GM23338 (cell line): Measurements from ENCODE around the gene WDR33. TPM values are rescaled to one million over a fixed set of nuclear protein-coding genes. Genes with fewer than 3 reads are reported as not detected.
A peak's percentile ranks its signal among the peaks of the same experiment; 100 is the strongest.

Experiments
- ATAC-seq: fragments of 200-7000 bp; cut with Tn5 transposase; 3 replicates; pipeline ENCODE4 v1.9.1; 2020
- DNase-seq: peaks from one replicate; pipeline ENCODE4 v3.0.0-alpha.2; 2015; ENCODE audit warnings: low spot score
- H2AFZ ChIP-seq: fragments of 200-600 bp; sonication (generic); 2 replicates; pipeline ENCODE4 v1.8.0; 2016; ENCODE audit warnings: antibody characterized with exemption, mild to moderate bottlenecking, moderate library complexity
- H3F3A ChIP-seq: fragments of 200-600 bp; sonication (generic); replicated peaks from 2 replicates; pipeline ENCODE4 v1.8.0; 2017; ENCODE audit warnings: antibody characterized with exemption, mixed run types, low read depth
- H3K27ac ChIP-seq: fragments of 200-600 bp; sonication (generic); 2 replicates; pipeline ENCODE4 v1.6.1; 2016; ENCODE audit warnings: low read depth
- H3K27me3 ChIP-seq: fragments of 200-600 bp; sonication (generic); 2 replicates; pipeline ENCODE4 v1.8.0; 2016; ENCODE audit warnings: mild to moderate bottlenecking, mixed run types, moderate library complexity; ENCODE audit not compliant: insufficient read depth
- H3K36me3 ChIP-seq: fragments of 200-600 bp; sonication (generic); 2 replicates; pipeline ENCODE4 v1.8.0; 2016; ENCODE audit warnings: mild to moderate bottlenecking; ENCODE audit not compliant: insufficient read depth
- H3K4me1 ChIP-seq: fragments of 200-600 bp; sonication (generic); 2 replicates; pipeline ENCODE4 v1.8.0; 2016; ENCODE audit warnings: mild to moderate bottlenecking, moderate library complexity; ENCODE audit not compliant: insufficient read depth
- H3K4me2 ChIP-seq: fragments of 200-600 bp; sonication (generic); 2 replicates; pipeline ENCODE4 v1.7.1; 2017; ENCODE audit warnings: mixed run types
- H3K4me3 ChIP-seq: fragments of 200-600 bp; sonication (generic); 2 replicates; pipeline ENCODE4 v1.6.1; 2016; ENCODE audit warnings: mixed run types
- H3K79me2 ChIP-seq: fragments of 200-600 bp; sonication (generic); replicated peaks from 2 replicates; pipeline ENCODE4 v1.8.0; 2017; ENCODE audit warnings: mild to moderate bottlenecking; ENCODE audit not compliant: insufficient read depth
- H3K9me2 ChIP-seq: fragments of 200-600 bp; sonication (generic); 2 replicates; pipeline ENCODE4 v1.8.0; 2017; ENCODE audit not compliant: insufficient read depth
- H4K20me1 ChIP-seq: fragments of 200-600 bp; sonication (generic); replicated peaks from 2 replicates; pipeline ENCODE4 v1.8.0; 2017; ENCODE audit warnings: mild to moderate bottlenecking; ENCODE audit not compliant: insufficient read depth
- H3K27ac Mint-ChIP-seq: 2 replicates; pipeline ENCODE4 v1.8.0; 2020; ENCODE audit warnings: inconsistent platforms, mild to moderate bottlenecking, moderate library complexity, mixed read lengths
- H3K27me3 Mint-ChIP-seq: 3 replicates; pipeline ENCODE4 v1.8.0; 2022; ENCODE audit warnings: low read depth, mild to moderate bottlenecking, moderate library complexity, mixed read lengths, inconsistent platforms; ENCODE audit not compliant: insufficient read depth, poor library complexity
- H3K36me3 Mint-ChIP-seq: 3 replicates; pipeline ENCODE4 v1.8.0; 2021; ENCODE audit warnings: low read depth, mild to moderate bottlenecking, inconsistent platforms, moderate library complexity, mixed read lengths
- H3K4me1 Mint-ChIP-seq: 3 replicates; pipeline ENCODE4 v1.8.0; 2020; ENCODE audit warnings: mild to moderate bottlenecking, inconsistent platforms, mixed read lengths
- H3K4me3 Mint-ChIP-seq: 3 replicates; pipeline ENCODE4 v1.8.0; 2021; ENCODE audit warnings: moderate library complexity, mild to moderate bottlenecking, inconsistent platforms, mixed read lengths
- H3K9me3 Mint-ChIP-seq: 3 replicates; pipeline ENCODE4 v1.8.0; 2020; ENCODE audit warnings: moderate library complexity, mild to moderate bottlenecking, inconsistent platforms, mixed read lengths
- CREB1 ChIP-seq: fragments of 250-450 bp; sonication (Bioruptor Pico); IDR thresholded peaks from 2 replicates; pipeline ENCODE4 v1.5.0; 2020; ENCODE audit warnings: low read depth, mild to moderate bottlenecking, moderate library complexity
- JUNB ChIP-seq: IDR thresholded peaks from one replicate; pipeline ENCODE4 v1.6.1; 2016; ENCODE audit warnings: antibody characterized with exemption; ENCODE audit not compliant: unreplicated experiment
- polyA plus RNA-seq: library from polyadenylated mRNA; unstranded; fragments of >200 nt; fragmentation: Nextera tagmentation; extraction: Ambion mirVana; gene quantifications from 2 replicates; pipeline ENCODE4 v1.2.1, GENCODE V29; 2016
- total RNA-seq: library from RNA; depleted of rRNA; stranded (reverse); fragments of >200 nt; shearing (Covaris generic); gene quantifications from 2 replicates; pipeline ENCODE4 v1.2.3, GENCODE V29; 2014
- TF ChIP-seq, protein P1 (sequence below): fragments of 250-450 bp; sonication (Bioruptor Pico); IDR thresholded peaks from 2 replicates; pipeline ENCODE4 v1.5.0; 2020; ENCODE audit warnings: mild to moderate bottlenecking, moderate library complexity
- TF ChIP-seq, protein P2 (sequence below): IDR thresholded peaks from 2 replicates; pipeline ENCODE4 v1.6.1; 2016; ENCODE audit warnings: antibody characterized with exemption
- TF ChIP-seq, protein P3 (sequence below), 2 experiments: fragments of 200-600 bp in 1 of 2; sonication (generic) in 1 of 2; conservative IDR thresholded peaks; 2 replicates each; pipeline versions ENCODE4 v1.5.1 to v1.6.1; 2016 to 2017; ENCODE audit warnings: antibody characterized with exemption in 2 of 2, low read depth in 2 of 2, mild to moderate bottlenecking in 2 of 2, moderate library complexity in 1 of 2

The WDR33 gene
- total and polyA plus RNA-seq, 2 experiments from 2014 or later, result 37.2 to 54.7 TPM

DNA sequence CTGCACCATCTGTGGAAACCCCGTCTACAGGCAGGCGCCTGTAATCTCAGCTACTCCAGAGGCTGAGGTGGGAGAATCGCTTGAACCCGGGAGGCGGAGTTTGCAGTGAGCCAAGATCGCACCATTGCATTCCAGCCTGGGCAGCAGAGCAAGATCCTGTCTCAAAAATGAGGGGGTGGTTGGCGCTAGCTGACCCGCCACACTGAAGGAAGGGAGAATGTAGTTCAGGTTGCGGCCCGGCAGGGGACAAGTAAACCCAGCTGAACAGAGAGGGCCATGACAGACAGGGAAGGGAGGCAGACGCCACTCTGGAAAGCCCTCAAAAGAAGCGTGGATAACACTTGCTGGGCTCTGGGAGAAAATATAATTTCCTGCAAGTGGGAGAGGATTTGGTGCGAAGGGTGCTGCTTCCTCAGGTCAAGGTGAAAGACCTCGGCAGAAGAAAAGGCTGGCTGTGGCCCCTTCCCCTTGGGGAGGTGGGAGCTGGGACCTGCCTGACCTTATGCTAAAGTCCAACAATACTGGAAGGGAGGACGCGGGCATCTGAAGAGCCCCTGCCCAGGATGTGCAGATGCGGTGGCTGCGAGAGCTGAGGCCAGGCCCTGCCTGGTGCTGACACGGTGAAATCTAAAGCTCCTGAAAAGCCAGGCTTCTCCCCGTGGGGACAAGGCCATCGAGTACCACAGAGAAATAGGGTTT, 113.3 kb downstream of the WDR33 start (continued):
- TF ChIP-seq, protein P1, sequence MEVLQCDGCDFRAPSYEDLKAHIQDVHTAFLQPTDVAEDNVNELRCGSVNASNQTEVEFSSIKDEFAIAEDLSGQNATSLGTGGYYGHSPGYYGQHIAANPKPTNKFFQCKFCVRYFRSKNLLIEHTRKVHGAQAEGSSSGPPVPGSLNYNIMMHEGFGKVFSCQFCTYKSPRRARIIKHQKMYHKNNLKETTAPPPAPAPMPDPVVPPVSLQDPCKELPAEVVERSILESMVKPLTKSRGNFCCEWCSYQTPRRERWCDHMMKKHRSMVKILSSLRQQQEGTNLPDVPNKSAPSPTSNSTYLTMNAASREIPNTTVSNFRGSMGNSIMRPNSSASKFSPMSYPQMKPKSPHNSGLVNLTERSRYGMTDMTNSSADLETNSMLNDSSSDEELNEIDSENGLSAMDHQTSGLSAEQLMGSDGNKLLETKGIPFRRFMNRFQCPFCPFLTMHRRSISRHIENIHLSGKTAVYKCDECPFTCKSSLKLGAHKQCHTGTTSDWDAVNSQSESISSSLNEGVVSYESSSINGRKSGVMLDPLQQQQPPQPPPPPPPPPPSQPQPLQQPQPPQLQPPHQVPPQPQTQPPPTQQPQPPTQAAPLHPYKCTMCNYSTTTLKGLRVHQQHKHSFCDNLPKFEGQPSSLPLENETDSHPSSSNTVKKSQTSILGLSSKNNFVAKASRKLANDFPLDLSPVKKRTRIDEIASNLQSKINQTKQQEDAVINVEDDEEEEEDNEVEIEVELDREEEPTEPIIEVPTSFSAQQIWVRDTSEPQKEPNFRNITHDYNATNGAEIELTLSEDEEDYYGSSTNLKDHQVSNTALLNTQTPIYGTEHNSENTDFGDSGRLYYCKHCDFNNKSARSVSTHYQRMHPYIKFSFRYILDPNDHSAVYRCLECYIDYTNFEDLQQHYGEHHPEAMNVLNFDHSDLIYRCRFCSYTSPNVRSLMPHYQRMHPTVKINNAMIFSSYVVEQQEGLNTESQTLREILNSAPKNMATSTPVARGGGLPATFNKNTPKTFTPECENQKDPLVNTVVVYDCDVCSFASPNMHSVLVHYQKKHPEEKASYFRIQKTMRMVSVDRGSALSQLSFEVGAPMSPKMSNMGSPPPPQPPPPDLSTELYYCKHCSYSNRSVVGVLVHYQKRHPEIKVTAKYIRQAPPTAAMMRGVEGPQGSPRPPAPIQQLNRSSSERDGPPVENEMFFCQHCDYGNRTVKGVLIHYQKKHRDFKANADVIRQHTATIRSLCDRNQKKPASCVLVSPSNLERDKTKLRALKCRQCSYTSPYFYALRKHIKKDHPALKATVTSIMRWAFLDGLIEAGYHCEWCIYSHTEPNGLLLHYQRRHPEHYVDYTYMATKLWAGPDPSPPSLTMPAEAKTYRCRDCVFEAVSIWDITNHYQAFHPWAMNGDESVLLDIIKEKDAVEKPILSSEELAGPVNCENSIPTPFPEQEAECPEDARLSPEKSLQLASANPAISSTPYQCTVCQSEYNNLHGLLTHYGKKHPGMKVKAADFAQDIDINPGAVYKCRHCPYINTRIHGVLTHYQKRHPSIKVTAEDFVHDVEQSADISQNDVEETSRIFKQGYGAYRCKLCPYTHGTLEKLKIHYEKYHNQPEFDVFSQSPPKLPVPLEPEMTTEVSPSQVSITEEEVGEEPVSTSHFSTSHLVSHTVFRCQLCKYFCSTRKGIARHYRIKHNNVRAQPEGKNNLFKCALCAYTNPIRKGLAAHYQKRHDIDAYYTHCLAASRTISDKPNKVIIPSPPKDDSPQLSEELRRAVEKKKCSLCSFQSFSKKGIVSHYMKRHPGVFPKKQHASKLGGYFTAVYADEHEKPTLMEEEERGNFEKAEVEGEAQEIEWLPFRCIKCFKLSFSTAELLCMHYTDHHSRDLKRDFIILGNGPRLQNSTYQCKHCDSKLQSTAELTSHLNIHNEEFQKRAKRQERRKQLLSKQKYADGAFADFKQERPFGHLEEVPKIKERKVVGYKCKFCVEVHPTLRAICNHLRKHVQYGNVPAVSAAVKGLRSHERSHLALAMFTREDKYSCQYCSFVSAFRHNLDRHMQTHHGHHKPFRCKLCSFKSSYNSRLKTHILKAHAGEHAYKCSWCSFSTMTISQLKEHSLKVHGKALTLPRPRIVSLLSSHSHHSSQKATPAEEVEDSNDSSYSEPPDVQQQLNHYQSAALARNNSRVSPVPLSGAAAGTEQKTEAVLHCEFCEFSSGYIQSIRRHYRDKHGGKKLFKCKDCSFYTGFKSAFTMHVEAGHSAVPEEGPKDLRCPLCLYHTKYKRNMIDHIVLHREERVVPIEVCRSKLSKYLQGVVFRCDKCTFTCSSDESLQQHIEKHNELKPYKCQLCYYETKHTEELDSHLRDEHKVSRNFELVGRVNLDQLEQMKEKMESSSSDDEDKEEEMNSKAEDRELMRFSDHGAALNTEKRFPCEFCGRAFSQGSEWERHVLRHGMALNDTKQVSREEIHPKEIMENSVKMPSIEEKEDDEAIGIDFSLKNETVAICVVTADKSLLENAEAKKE, result no peak
- TF ChIP-seq, protein P2, sequence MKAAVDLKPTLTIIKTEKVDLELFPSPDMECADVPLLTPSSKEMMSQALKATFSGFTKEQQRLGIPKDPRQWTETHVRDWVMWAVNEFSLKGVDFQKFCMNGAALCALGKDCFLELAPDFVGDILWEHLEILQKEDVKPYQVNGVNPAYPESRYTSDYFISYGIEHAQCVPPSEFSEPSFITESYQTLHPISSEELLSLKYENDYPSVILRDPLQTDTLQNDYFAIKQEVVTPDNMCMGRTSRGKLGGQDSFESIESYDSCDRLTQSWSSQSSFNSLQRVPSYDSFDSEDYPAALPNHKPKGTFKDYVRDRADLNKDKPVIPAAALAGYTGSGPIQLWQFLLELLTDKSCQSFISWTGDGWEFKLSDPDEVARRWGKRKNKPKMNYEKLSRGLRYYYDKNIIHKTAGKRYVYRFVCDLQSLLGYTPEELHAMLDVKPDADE, result no peak

DNA sequence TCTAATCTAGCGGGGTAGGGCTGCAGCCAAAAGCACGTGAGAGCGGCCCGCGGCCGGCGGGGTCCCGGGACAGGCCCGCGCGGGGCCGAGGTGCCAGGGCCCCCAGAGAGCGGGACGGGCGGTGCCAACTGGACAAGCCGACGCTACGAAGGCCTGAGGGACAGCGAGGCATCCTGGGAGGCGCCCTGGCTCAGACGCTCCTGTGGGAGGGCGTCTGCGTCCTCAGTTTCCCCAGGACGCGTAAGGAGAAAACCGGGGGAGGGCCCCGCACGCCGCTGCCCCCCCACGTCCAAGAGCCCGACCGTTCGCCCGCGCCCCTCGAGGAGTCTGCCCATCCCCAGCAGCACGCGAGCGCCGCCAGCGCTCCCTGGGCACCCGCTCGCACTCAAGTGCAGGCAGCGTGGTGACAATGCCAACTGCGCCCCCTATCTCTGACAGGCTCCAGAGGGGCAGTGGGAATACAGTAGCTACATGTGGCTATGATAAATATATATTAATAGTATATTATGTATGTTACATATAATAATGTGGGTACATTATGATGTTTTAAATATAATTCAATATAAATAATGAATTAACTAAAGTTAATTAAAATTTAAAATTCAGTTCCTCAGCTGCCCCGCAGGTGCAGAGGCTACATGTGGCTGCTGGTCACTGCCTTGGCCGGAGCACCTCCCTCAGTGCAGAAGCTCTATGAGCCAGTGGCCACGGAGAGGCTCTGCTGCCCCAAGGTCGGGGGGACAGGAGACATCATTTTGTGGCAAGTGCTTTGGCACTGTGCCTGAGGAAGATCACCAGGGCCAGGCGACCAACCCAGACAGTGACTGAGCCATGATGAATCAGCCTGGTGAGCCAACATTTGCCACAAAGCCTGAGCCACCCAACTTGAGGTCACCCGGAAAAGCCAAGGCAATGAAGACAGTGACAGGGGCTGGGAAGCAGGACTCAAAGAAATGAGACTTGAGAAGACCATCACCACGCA, 115.2 kb downstream of the WDR33 start:
- H3K4me1 Mint-ChIP-seq, result peaks cover 13% of the 10 kb centered on the region
- no peak overlapping the region for H3K4me3 Mint-ChIP-seq
- H3K27ac ChIP-seq, result no peak overlapping the region
- H3K9me2 ChIP-seq, result no peaks in the 10 kb centered on the region
- H3F3A ChIP-seq, result 0 out of 2 replicates have a peak, but pooled peaks cover 4% of the 10 kb centered on the region
- DNase-seq (peak; percentile 82), ATAC-seq (peak; percentile 82)
- peaks cover 18% of the 10 kb centered on the region for H3K9me3 Mint-ChIP-seq
- 0 out of 2 replicates have a peak, but pooled peaks cover 4% of the 10 kb centered on the region for H3K36me3 ChIP-seq
- H3K27me3 Mint-ChIP-seq, result peaks cover 8% of the 10 kb centered on the region
- peaks cover 13% of the 10 kb centered on the region for H3K36me3 Mint-ChIP-seq
- peak overlapping the region; percentile 77 for H3K4me2 ChIP-seq
- no peaks in the 10 kb centered on the region for H4K20me1 ChIP-seq
- H2AFZ ChIP-seq, result peak overlapping the region; percentile 90
- H3K4me1 ChIP-seq, result peaks cover 7% of the 10 kb centered on the region
- no peak overlapping the region for H3K27ac Mint-ChIP-seq
- H3K4me3 ChIP-seq, result peak overlapping the region; percentile 51
- no peaks in the 10 kb centered on the region for H3K79me2 ChIP-seq
- H3K27me3 ChIP-seq, result peaks cover 5% of the 10 kb centered on the region
- TF ChIP-seq, protein P3, sequence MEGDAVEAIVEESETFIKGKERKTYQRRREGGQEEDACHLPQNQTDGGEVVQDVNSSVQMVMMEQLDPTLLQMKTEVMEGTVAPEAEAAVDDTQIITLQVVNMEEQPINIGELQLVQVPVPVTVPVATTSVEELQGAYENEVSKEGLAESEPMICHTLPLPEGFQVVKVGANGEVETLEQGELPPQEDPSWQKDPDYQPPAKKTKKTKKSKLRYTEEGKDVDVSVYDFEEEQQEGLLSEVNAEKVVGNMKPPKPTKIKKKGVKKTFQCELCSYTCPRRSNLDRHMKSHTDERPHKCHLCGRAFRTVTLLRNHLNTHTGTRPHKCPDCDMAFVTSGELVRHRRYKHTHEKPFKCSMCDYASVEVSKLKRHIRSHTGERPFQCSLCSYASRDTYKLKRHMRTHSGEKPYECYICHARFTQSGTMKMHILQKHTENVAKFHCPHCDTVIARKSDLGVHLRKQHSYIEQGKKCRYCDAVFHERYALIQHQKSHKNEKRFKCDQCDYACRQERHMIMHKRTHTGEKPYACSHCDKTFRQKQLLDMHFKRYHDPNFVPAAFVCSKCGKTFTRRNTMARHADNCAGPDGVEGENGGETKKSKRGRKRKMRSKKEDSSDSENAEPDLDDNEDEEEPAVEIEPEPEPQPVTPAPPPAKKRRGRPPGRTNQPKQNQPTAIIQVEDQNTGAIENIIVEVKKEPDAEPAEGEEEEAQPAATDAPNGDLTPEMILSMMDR (conservative IDR thresholded peaks at IDR 0.05; ENCODE audit: low read depth in 2 of 2), result peak; percentile 62 to 90
- TF ChIP-seq JUNB (no peak), CREB1 (CRISPR knock-in tag) (0 out of 2 replicates have a peak, but pooled peaks have one; percentile 46)
